ENCODE measurements around the gene MOB3A.

The MOB3A gene

GRCh38 chr19:2123682-2124387 is 27.7 kb upstream of the MOB3A start:
- no peak for DNase-seq

DNA sequence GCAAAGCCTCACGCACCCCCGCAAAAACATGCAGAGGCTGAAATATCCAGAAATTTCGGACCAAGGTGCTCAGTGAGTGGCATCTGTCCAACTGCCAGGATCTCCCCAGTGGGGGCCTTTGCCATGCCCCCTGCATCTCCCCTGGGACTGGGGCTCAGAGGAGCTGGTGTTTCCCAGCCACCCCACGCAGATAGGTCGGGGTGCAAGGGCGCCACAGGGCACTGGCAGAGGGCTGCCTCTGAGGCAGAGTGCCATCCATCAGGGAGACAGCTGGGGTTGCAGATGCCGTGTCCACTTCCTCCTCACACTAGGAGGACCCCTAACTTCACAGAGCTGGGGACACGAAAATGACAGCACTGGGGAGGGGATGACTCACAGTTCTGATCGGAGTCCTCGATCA is 26.9 kb upstream of the MOB3A start:
- DNase-seq, result no peak

DNA sequence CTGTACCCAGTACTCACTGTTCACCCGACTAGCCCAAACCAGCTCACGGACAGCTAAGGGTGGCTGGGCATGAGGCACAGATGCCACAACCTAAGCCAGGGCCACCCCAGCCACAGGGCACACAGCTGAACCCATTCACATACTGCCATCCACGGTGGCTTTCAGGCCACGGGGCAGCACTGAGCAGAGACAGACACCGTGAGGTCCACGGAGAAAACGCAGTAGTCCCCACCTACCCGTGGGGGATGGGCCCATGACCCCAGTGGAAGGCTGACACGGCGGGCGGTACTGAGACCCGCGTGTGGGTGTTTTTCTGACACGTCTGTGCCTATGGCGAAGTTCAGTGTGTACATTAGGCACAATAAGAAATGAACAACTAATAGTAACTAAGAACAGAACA is 26.1 kb upstream of the MOB3A start:
- DNase-seq, result no peak

DNA sequence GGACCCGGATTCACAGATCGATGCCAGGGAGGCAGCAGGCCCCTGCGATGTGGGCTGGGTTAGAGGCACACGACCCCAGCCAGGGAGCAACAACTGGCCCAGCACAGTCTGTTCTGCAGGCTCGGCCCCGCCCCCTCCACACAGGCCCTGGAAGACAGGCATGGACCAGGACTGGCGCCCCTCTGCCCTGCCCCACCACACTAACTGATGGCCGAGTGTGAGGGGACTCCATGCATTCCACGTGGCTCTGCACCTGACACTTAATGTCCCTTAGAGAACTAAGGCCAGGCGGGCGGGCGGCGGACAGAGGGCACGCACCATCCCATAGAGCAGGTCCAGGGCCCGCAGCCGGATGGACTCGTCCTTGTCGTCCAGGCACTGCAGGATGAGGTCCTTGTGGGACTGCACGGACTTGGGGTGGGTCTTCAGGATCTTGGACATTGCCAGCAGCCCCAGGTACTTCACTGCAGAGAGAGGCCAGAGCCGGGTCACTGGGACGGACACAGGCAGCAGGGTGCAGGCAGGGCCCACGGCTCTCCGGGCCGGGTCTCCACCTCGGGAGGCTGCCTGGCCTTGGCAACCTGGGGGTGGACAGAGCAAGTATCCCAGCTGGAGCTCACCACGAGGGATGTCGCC is 25.4 kb upstream of the MOB3A start:
- no peak for DNase-seq

DNA sequence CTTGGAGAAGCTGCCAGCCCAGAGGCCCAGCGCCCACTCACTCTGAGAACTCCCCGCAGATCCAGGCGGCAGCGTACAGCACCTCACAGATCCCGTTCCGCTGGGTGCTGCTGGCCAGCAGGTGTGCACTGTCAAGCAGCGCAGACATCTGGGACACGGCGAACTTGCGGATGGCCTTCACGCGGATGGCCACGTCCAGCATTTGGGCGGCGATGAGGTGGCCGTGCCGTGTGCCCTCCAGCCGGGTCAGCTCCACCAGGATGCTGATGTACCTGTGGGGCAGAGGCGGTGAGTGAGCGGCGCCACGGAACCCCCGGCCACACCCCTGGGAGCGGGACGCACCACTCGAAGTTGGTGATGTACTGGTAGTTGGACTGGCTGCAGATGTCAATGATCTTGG is 24.7 kb upstream of the MOB3A start:
- DNase-seq, result no peak

DNA sequence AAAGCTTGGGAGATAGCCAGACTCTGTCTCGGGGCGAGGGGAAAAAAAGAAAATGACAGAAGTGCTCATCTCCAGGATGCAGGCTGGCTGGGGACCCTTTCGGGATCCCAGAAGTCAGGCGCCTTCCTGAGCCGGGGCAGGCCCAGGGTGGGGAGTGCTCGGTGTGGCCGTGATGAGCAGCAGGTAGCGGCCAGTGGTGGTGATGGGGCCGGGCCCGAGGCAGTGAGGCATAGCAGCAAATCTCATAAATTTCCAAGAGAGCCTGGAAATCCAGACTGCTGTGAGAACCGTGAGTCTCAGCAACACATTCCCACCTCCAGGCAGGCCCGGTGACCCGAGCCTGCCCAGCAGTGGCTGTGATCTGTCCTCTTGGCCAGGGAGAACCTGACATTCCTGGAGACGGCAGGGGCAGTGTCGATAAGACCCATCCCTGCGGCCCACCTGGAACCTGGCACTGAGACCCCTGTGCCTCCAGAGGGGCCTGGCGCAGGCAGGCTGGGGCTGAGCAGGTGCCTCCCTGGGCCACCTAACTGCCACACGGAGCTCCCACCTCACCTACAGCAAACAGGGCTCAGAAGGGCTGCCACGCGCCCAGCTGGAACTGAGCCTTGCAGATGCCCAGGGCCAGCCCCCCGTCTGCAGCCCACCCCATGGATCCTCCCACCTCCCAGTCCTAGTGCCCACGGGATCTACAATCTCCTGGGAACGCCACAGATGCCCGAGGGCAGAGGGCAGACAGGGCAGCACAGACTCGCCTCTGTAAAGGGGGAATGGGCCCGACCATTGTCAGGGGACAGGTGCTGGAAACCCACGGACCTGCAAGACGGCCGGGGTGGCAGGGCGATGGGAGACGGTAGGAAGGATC is 24.0 kb upstream of the MOB3A start:
- no peak for DNase-seq

DNA sequence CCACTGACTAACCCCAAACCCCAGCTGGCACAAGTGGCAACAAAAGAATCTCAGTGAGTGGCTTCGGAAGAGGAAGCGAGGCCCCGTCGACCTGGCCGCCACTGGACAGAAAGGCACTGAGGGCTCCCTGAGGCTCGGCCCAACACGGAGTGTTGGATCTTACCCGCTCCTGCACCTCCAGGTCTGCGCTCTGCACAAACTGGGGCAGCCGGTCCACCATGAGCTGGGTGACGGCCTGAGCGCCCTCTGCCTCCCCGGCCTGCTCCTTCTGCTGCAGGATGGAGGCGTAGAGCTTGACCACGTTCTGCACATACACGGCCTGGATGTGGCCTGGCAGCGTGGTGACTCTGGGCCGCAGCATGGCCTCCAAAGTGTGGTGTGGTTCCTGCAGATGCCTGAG is 22.3 kb upstream of the MOB3A start:
- no peak for DNase-seq

DNA sequence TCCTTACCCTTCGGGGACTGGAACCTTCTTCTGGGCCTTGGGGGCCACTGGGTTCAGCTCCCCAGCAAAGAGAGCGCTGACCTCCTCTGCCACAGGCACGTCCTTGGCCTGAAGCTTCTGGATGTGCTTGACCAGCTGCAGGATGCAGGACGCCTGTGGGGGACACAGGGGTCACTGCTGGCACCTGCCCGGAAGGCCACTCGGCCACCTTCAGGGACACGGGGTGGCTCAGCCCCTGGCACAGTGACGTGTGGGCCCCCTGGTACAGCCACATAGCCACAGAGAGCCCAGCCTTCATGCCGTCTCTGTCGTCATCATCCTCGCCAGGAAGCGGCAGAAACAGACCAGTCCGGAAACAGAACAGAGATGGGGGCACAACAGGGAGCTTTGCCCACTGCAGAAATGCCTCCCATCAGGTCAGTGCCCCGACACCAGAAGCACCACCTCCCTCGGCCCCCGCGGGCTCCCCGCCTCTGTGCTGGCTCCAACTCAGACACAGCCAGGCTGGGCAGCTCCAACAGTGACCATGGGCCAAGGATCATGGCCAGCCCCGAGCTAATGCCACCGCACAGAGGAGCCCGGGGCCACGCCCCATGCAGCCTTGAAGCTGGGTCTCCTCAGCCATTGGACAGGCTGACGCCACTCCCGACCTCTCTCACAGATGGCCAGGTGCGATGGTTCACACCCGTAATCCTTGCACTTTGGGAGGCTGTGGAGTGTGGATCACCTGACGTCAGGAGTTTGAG is 21.3 kb upstream of the MOB3A start:
- no peak for DNase-seq

DNA sequence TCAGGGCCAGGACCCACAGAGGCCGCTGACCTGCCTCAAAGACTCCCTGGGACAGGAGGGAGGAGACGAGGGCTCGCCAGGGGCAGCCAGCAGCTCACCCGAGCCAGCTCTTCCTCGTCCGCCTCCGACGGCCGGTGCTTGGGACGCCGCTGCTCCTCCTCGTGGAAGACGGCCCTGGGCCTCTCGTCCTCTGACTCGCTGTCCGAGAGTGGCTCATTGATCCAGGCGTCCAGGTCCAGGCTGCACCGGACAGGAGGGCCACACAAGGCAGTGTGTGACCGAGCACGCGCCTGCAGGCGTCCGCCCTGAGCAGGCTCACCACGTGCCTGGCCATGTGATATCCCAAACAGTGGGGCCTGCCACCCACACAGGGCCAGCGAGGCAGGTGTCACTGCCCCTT is 20.4 kb upstream of the MOB3A start:
- DNase-seq, result no peak

GRCh38 chr19:2115911-2116426 is 19.8 kb upstream of the MOB3A start:
- DNase-seq, result no peak

- DNase-seq, result no peak
These were observed 19.2 kb upstream of the MOB3A start for GRCh38 chr19:2115324-2115723.

- DNase-seq, result no peak
These were observed 18.7 kb upstream of the MOB3A start for GRCh38 chr19:2114821-2115220.

DNA sequence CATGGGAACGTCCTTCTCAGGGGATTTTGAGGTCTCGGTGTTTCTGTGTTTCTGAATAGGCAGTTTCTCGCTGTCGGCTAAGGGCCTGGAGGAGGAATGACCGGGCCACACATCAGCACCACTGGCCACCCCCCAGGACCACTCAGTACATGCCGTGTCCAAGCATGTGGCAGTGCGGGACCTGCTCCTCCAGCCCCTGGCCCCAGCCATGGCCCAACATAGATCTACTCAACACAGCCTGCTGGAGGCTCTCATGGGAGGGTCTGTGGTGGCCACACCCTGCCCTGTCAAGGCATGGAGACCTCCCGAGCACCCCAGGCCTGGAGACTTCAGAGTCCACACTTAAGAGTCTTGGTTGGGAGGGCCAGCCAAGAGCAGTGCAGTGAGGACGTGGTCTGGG is 18.1 kb upstream of the MOB3A start:
- no peak for DNase-seq

GRCh38 chr19:2113439-2114211 is 17.5 kb upstream of the MOB3A start:
- no peak for DNase-seq

- DNase-seq, result no peak
These were observed 16.6 kb upstream of the MOB3A start for GRCh38 chr19:2112516-2113320.

DNA sequence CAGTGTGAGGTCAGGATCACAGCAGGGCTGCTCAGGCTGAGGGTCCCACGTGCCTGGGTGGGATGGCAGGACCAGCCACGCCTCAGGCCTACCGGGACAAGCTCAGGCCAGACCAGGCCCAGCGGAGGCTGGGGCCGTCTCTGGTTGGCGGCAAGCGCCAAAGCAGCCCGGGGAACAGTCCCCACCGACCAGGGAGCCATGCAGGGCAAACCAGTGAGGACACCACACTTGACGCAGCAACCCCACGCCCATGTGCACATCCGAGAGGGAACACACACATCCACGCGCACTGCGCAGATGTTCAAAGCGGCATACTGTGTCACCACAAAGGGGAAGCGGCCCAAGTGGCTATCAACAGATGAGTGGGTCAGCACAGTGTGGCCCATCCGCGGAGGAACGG is 15.8 kb upstream of the MOB3A start:
- no peak for DNase-seq

- DNase-seq, result no peak
These were observed 15.3 kb upstream of the MOB3A start for GRCh38 chr19:2111425-2111824.

- DNase-seq, result no peak
These were observed 14.7 kb upstream of the MOB3A start for GRCh38 chr19:2110822-2111221.

DNA sequence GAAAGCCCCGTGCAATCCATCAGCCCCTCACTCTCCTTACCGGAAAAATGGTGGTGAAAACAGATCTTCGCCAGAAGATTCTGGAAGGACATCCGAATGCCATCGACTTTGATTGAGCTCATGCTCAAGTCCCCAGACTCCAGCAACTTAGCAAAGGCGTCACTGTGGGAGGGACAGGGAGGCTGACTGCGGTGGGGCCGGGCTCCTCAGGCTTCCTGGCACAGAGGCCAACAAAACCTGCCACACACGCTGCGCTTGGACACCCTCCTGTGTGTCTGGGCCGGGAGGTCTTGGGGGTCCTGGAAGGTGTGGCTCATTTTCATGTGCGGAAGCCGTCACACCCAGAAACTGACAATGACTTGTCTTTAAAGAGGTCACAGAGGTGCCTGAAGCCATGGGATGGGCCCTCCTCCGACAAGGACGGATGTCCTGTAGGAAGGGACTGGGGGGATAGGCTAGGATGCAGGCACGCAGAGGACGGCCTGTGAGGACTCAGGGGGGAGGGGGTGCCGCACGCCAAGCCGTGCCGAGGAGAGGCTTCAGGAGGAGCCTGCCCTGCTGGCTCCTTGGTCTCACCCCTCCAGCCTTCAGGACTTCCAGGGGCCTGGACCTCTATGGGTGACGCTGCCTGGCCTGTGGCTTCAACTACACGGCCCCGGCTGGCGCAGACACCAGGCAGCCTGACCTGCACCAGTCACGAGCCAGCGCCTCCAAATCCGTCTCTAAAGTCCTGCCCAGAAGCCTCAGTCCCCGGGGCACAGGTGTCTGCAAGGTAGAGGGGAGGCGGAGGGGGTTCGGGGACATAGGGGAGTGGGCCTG is 13.1 kb upstream of the MOB3A start:
- no peak for DNase-seq

DNA sequence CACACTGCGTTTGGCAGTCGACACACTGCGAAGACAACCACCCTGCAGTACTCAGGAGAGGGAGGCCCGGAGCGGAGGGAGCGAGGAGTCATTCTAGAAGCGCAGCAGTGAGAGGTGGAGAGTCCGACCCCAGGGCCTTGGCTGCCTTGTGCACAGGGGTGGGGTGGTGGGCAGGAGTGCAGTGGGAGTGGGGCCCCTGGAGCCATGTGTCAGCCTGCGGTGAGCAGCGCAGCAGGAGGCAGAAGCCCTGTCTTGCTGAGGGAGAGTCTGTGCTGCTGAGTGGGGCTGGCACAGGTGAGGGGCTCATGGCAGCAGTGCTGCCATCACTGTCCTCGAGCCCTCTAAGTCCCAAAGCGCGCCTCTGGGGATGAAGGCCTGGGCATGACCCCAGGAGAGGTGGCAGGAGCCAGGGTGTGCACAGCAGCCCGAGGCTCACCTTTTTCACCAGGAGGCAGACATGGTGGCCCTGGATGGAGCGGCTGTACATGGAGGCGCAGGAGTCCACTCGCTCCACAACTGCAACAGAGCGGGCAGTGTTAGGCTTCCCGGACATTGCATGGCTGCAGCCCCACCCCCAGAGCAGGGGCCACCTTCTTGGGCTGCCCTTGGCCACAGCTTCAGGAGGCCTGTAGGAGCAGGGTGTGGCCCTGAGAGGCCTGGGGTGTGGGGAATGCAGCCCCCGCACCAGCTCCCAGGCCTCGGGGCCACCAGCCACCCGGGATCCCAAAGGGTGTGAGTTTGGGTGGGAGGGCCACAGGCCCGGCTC is 12.3 kb upstream of the MOB3A start:
- no peak for DNase-seq

Measured in NCI-H1417 treated with DMSO at 0.1 percent for 48 hours (cell line).